ENCODE results near the gene FNDC3B. TPM values are rescaled to one million over a fixed set of nuclear protein-coding genes. Genes with fewer than 3 reads are reported as not detected.

Gene FNDC3B
- total and polyA plus RNA-seq, 9 donors = 22.1 to 198 (median 108) TPM

GRCh38 chr3:172007065-172007370 lies 32.4 kb upstream of the FNDC3B start:
- TF ChIP-seq CTCF (IDR thresholded peaks at IDR 0.05) (no peak), EP300 (IDR thresholded peaks at IDR 0.05) (no peak), POLR2A (IDR thresholded peaks at IDR 0.05) (no peak)
- Histone ChIP-seq H3K9me3 (no peaks in the 10 kb centered on the region), H3K36me3 (no peaks in the 10 kb centered on the region), H3K27me3 (no peaks in the 10 kb centered on the region), H3K4me1 (ENCODE audit: insufficient read depth) (no peaks in the 10 kb centered on the region), H3K27ac (no peak overlapping the region), H3K4me3 (no peak overlapping the region)
- intact Hi-C loops (cut with DNase I) = no loop called here
- DNase-seq = no peak

GRCh38 chr3:172009803-172010202 lies 29.6 kb upstream of the FNDC3B start:
- no peaks in the 10 kb centered on the region for H3K36me3 ChIP-seq
- intact Hi-C loops (cut with DNase I) = no loop called here
- WGBS, 3 donors = 76 to 82% (median 78%) methylated on average over 3 of the region's 3 CpGs
- no peak overlapping the region for H3K27ac ChIP-seq
- H3K4me3 ChIP-seq = no peak overlapping the region
- no peak for DNase-seq
- H3K4me1 ChIP-seq (ENCODE audit: insufficient read depth) = no peaks in the 10 kb centered on the region
- no peaks in the 10 kb centered on the region for H3K27me3 ChIP-seq
- TF ChIP-seq POLR2A (IDR thresholded peaks at IDR 0.05) (no peak), CTCF (IDR thresholded peaks at IDR 0.05) (no peak), EP300 (IDR thresholded peaks at IDR 0.05) (no peak)
- no peaks in the 10 kb centered on the region for H3K9me3 ChIP-seq

DNA sequence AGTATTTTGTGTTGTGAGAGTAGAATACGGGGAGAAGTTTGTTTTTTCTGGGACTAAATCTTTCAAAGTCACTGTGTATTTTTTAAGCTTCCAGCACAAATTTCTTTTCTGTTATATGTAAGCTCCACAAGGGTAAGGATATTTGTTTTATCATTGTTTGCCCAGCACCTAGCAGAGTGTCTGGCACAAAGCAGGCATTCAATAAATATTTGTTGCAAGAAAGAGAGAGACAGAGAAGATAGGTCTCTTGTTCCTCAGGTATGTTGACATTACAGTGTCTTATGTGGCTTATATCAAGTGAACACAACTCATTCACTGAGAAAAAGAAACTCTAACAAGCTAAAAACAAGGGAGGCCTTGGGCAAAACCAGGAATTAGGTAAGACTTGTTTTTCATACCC lies 26.6 kb upstream of the FNDC3B start:
- no peak overlapping the region for H3K27ac ChIP-seq
- TF ChIP-seq CTCF (IDR thresholded peaks at IDR 0.05) = no peak
- no peak for TF ChIP-seq EP300 (IDR thresholded peaks at IDR 0.05)
- TF ChIP-seq POLR2A (IDR thresholded peaks at IDR 0.05) = no peak
- H3K36me3 ChIP-seq = no peaks in the 10 kb centered on the region
- H3K9me3 ChIP-seq = no peaks in the 10 kb centered on the region
- intact Hi-C loops (cut with DNase I) = no loop called here
- no peaks in the 10 kb centered on the region for H3K4me1 ChIP-seq (ENCODE audit: insufficient read depth)
- no peak overlapping the region for H3K4me3 ChIP-seq
- H3K27me3 ChIP-seq = no peaks in the 10 kb centered on the region
- WGBS, 3 donors = 83 to 94% (median 84%) methylated on average over 1 of the region's 1 CpG
- DNase-seq = no peak

GRCh38 chr3:172014145-172014544 lies 25.2 kb upstream of the FNDC3B start:
- no peaks in the 10 kb centered on the region for H3K36me3 ChIP-seq
- H3K4me1 ChIP-seq (ENCODE audit: insufficient read depth) = no peaks in the 10 kb centered on the region
- H3K9me3 ChIP-seq = no peaks in the 10 kb centered on the region
- H3K27ac ChIP-seq = no peak overlapping the region
- TF ChIP-seq EP300 (IDR thresholded peaks at IDR 0.05) (no peak), POLR2A (IDR thresholded peaks at IDR 0.05) (no peak), CTCF (IDR thresholded peaks at IDR 0.05) (no peak)
- DNase-seq = no peak
- intact Hi-C loops (cut with DNase I) = loop anchor here in 1 of 4 donors (2.0 kb wide), 1 partner anchor 19 kb away; no protein-coding TSS in a partner anchor
- no peaks in the 10 kb centered on the region for H3K27me3 ChIP-seq
- WGBS, 3 donors = 78 to 89% (median 84%) methylated on average over 5 of the region's 5 CpGs
- H3K4me3 ChIP-seq = no peak overlapping the region

DNA sequence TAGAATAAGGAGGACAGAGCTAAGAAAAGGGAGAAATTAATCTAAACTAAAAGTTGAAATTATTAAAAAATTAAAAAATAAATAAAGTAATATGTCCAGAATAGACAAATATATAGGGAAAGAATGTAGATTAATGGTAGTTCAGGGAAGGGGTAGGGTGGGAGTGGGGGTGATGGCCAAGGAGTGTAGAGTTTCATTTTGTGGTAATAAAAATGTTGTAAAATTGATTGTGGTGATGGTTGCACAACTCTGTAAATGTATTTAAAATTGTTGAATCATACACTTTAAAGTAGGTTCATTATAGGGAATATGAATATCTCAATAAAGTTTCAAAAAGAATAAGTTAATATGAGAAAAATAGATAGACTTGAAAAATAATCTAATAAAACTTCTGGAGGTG lies 21.0 kb upstream of the FNDC3B start:
- no peak overlapping the region for H3K4me3 ChIP-seq
- TF ChIP-seq CTCF (IDR thresholded peaks at IDR 0.05) (no peak), EP300 (IDR thresholded peaks at IDR 0.05) (no peak), POLR2A (IDR thresholded peaks at IDR 0.05) (no peak)
- H3K4me1 ChIP-seq (ENCODE audit: insufficient read depth) = no peaks in the 10 kb centered on the region
- no peak for DNase-seq
- H3K36me3 ChIP-seq = no peaks in the 10 kb centered on the region
- H3K9me3 ChIP-seq = no peaks in the 10 kb centered on the region
- intact Hi-C loops (cut with DNase I) = no loop called here
- no peaks in the 10 kb centered on the region for H3K27me3 ChIP-seq
- no peak overlapping the region for H3K27ac ChIP-seq
